Immature natural killer cell (primary cell): ENCODE results near the gene NSMCE1. TPM values are rescaled to one million over a fixed set of nuclear protein-coding genes. Genes with fewer than 3 reads are reported as not detected.
A peak's percentile ranks its signal among the peaks of the same experiment; 100 is the strongest.

Experiments
- DNase-seq, 3 donors: peaks; one replicate each; pipeline ENCODE4 v3.0.0; 2022; ENCODE audit warnings: mixed read lengths in 1 of 3
- H3K27ac Mint-ChIP-seq, 6 donors: one replicate each; pipeline ENCODE4 v1.8.0; 2020; ENCODE audit warnings: mixed read lengths in 6 of 6, mild to moderate bottlenecking in 5 of 6, inconsistent platforms in 4 of 6, moderate library complexity in 3 of 6
- H3K27me3 Mint-ChIP-seq, 3 donors: one replicate each; pipeline ENCODE4 v1.8.0; 2020 to 2021; ENCODE audit warnings: low read depth in 3 of 3, mild to moderate bottlenecking in 3 of 3, mixed read lengths in 3 of 3, moderate library complexity in 3 of 3, inconsistent platforms in 1 of 3
- H3K36me3 Mint-ChIP-seq, 3 donors: one replicate each; pipeline ENCODE4 v1.8.0; 2020; ENCODE audit warnings: mixed read lengths in 3 of 3, inconsistent platforms in 2 of 3, mild to moderate bottlenecking in 2 of 3
- H3K4me1 Mint-ChIP-seq, 2 donors: one replicate each; pipeline ENCODE4 v1.8.0; 2020; ENCODE audit warnings: inconsistent platforms in 2 of 2, mild to moderate bottlenecking in 2 of 2, mixed read lengths in 2 of 2, moderate library complexity in 1 of 2
- H3K4me3 Mint-ChIP-seq, 5 donors: one replicate each; pipeline ENCODE4 v1.8.0; 2020; ENCODE audit warnings: mild to moderate bottlenecking in 5 of 5, mixed read lengths in 5 of 5, inconsistent platforms in 3 of 5, moderate library complexity in 3 of 5
- H3K9me3 Mint-ChIP-seq, 6 donors: one replicate each; pipeline ENCODE4 v1.8.0; 2020; ENCODE audit warnings: mild to moderate bottlenecking in 6 of 6, mixed read lengths in 6 of 6, inconsistent platforms in 4 of 6, moderate library complexity in 3 of 6
- polyA plus RNA-seq, 3 donors: library from polyadenylated mRNA; unstranded; fragments of 300-500 nt; fragmentation: Illumina TruSeq; gene quantifications; one replicate each; pipeline ENCODE4 v1.2.3, GENCODE V29; 2021

Gene NSMCE1
- polyA plus RNA-seq, 3 donors from 2014 or later = 133 to 162 (median 148) TPM

- no peak overlapping the region for H3K4me3 Mint-ChIP-seq
- peaks cover 11 to 12% of the 10 kb centered on the region in 2 donors for H3K4me1 Mint-ChIP-seq
- H3K27ac Mint-ChIP-seq = peak overlapping the region in 1 of 6 donors; percentile 6
- DNase-seq = no peak
- H3K9me3 Mint-ChIP-seq = no peaks in the 10 kb centered on the region
- peaks cover 1 to 5% (median 2%) of the 10 kb centered on the region in 3 donors for H3K27me3 Mint-ChIP-seq
- no peaks in the 10 kb centered on the region for H3K36me3 Mint-ChIP-seq
Observed at GRCh38 chr16:27182906-27183405, 85.6 kb downstream of the NSMCE1 start.

GRCh38 chr16:27181019-27181790 is 87.4 kb downstream of the NSMCE1 start:
- no peaks in the 10 kb centered on the region for H3K9me3 Mint-ChIP-seq
- H3K4me1 Mint-ChIP-seq = peaks cover 11 to 12% of the 10 kb centered on the region in 2 donors
- H3K27me3 Mint-ChIP-seq = peaks cover 0 to 6% (median 0%) of the 10 kb centered on the region in 3 donors
- no peak overlapping the region for H3K4me3 Mint-ChIP-seq
- H3K27ac Mint-ChIP-seq = peak overlapping the region in 1 of 6 donors; percentile 51
- no peaks in the 10 kb centered on the region for H3K36me3 Mint-ChIP-seq
- no peak for DNase-seq

GRCh38 chr16:27179500-27180072 is 89.0 kb downstream of the NSMCE1 start:
- Mint-ChIP-seq H3K27ac (peak overlapping the region; percentile 0 to 73 (median 40)), H3K4me1 (peaks cover 12 to 13% of the 10 kb centered on the region in 2 donors), H3K36me3 (no peaks in the 10 kb centered on the region), H3K9me3 (no peaks in the 10 kb centered on the region), H3K4me3 (peak overlapping the region in 2 of 5 donors; percentile 1 to 14), H3K27me3 (peaks cover 0 to 6% (median 0%) of the 10 kb centered on the region in 3 donors)
- DNase-seq = peak; percentile 75 to 82 (median 78)

GRCh38 chr16:27177031-27177774 is 91.4 kb downstream of the NSMCE1 start:
- Mint-ChIP-seq H3K27me3 (peaks cover 0 to 5% (median 4%) of the 10 kb centered on the region in 3 donors), H3K4me1 (peaks cover 21 to 27% of the 10 kb centered on the region in 2 donors), H3K9me3 (no peaks in the 10 kb centered on the region), H3K27ac (peak overlapping the region in 3 of 6 donors; percentile 40 to 67 (median 66)), H3K36me3 (no peaks in the 10 kb centered on the region), H3K4me3 (no peak overlapping the region)
- no peak for DNase-seq

DNA sequence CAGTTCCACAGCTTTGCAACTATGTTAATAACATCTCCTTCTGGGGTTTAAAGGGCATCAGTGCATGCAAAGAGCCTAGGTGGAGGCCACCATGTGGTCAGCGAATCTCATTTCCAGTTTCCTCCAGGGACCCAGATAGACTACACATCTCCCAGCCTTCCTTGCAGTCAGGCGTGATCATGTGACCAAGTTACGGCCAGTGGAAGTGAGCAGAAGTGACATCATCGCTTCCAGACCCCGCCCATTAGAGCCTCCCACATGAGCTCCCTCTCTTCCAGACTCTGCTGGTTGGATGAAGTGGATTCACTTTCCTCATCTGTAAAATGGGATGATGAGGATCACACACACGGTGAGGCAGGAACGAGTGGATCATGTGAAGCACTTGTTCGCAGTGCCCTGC is 92.7 kb downstream of the NSMCE1 start:
- H3K9me3 Mint-ChIP-seq = no peaks in the 10 kb centered on the region
- H3K27ac Mint-ChIP-seq = no peak overlapping the region
- no peaks in the 10 kb centered on the region for H3K36me3 Mint-ChIP-seq
- peaks cover 23 to 40% of the 10 kb centered on the region in 2 donors for H3K4me1 Mint-ChIP-seq
- peaks cover 0 to 6% (median 5%) of the 10 kb centered on the region in 3 donors for H3K27me3 Mint-ChIP-seq
- H3K4me3 Mint-ChIP-seq = no peak overlapping the region
- no peak for DNase-seq

Other genes starting within 250 kb of the NSMCE1 start
- gene C16orf82, start 201.8 kb downstream of the NSMCE1 start, polyA plus RNA-seq = not detected
- 1 to 10 TPM; 4.3 to 6.2 (median 5.1) TPM for gene KDM8, start 65.2 kb downstream of the NSMCE1 start, polyA plus RNA-seq
- gene IL4R, start 45.2 kb upstream of the NSMCE1 start, polyA plus RNA-seq = 10 to 100 TPM; 15.7 to 38.7 (median 20.1) TPM
- 10 to 100 TPM; 27.5 to 59.7 (median 49.6) TPM for gene IL21R, start 133.4 kb upstream of the NSMCE1 start, polyA plus RNA-seq